DOHH2 (cell line): ENCODE measurements around the gene ATP13A2.

ENCODE experiments used
- H3F3A ChIP-seq: fragments of 200-600 bp; sonication (generic), shearing (Covaris generic); 2 replicates; pipeline ENCODE4 v1.6.0; 2016; ENCODE audit warnings: antibody characterized with exemption, mild to moderate bottlenecking; ENCODE audit not compliant: control insufficient read depth, insufficient read depth
- H3K27ac ChIP-seq: fragments of 200-600 bp; sonication (generic); 2 replicates; pipeline ENCODE4 v1.5.1; 2014; ENCODE audit warnings: low read depth, mild to moderate bottlenecking, low read length, moderate library complexity
- H3K27me3 ChIP-seq: fragments of 200-600 bp; sonication (generic); 2 replicates; pipeline ENCODE4 v1.6.1; 2014; ENCODE audit warnings: mild to moderate bottlenecking, low read length, mixed read lengths; ENCODE audit not compliant: control insufficient read depth
- H3K36me3 ChIP-seq: fragments of 200-600 bp; sonication (generic); 2 replicates; pipeline ENCODE4 v1.6.1; 2014; ENCODE audit warnings: mild to moderate bottlenecking, low read length, moderate library complexity, mixed read lengths; ENCODE audit not compliant: control insufficient read depth
- H3K4me1 ChIP-seq: fragments of 200-600 bp; sonication (generic); 2 replicates; pipeline ENCODE4 v1.6.1; 2014; ENCODE audit warnings: mild to moderate bottlenecking, low read length, mixed read lengths; ENCODE audit not compliant: control insufficient read depth
- H3K4me2 ChIP-seq: fragments of 200-600 bp; sonication (generic); 2 replicates; pipeline ENCODE4 v1.6.0; 2014; ENCODE audit warnings: mild to moderate bottlenecking, low read length, moderate library complexity
- H3K4me3 ChIP-seq: fragments of 200-600 bp; sonication (generic); 2 replicates; pipeline ENCODE4 v1.5.1; 2014; ENCODE audit warnings: mild to moderate bottlenecking, low read length, mixed read lengths
- H3K79me2 ChIP-seq: fragments of 200-600 bp; sonication (generic); 2 replicates; pipeline ENCODE4 v1.6.1; 2014; ENCODE audit warnings: mild to moderate bottlenecking, low read length, mixed read lengths; ENCODE audit not compliant: control insufficient read depth
- H3K9me2 ChIP-seq: fragments of 200-600 bp; sonication (generic); replicated peaks from 2 replicates; pipeline ENCODE4 v1.6.1; 2014; ENCODE audit warnings: mild to moderate bottlenecking, low read length, mixed read lengths; ENCODE audit not compliant: control insufficient read depth
- H3K9me3 ChIP-seq: fragments of 200-600 bp; sonication (generic); 2 replicates; pipeline ENCODE4 v1.6.1; 2014; ENCODE audit warnings: antibody characterized with exemption, low read length, mixed read lengths; ENCODE audit not compliant: control insufficient read depth, insufficient read depth
- H4K20me1 ChIP-seq: fragments of 200-600 bp; sonication (generic); 2 replicates; pipeline ENCODE4 v1.6.0; 2014; ENCODE audit warnings: low read depth, mild to moderate bottlenecking, antibody characterized with exemption, low read length, moderate library complexity; ENCODE audit not compliant: control insufficient read depth, insufficient read depth
- CTCF ChIP-seq: fragments of 200-600 bp; sonication (generic); IDR thresholded peaks from one replicate; pipeline ENCODE4 v1.5.1; 2014; ENCODE audit warnings: antibody characterized with exemption, mild to moderate bottlenecking, low read depth, low read length; ENCODE audit not compliant: poor library complexity, severe bottlenecking
- EZH2phosphoT487 ChIP-seq: fragments of 200-600 bp; sonication (generic); IDR thresholded peaks from 2 replicates; pipeline ENCODE4 v1.6.1; 2017; ENCODE audit warnings: borderline replicate concordance, mild to moderate bottlenecking, antibody characterized with exemption, low read length, moderate library complexity, mixed read lengths

The ATP13A2 gene

GRCh38 chr1:17052038-17052437 lies 40.3 kb upstream of the ATP13A2 start:
- TF ChIP-seq EZH2phosphoT487 = no peak
- no peak for TF ChIP-seq CTCF
- Histone ChIP-seq H3K4me1 (peaks cover 12% of the 10 kb centered on the region), H3K27me3 (no peaks in the 10 kb centered on the region), H3K27ac (no peak overlapping the region), H3K9me3 (no peaks in the 10 kb centered on the region), H3K79me2 (peaks cover 64% of the 10 kb centered on the region), H3K9me2 (no peaks in the 10 kb centered on the region), H3K4me3 (peak overlapping the region; percentile 94; the same call in 1 of the 2 replicates), H3K4me2 (peak overlapping the region; percentile 68), H3F3A (no peaks in the 10 kb centered on the region; the same call in 1 of the 2 replicates), H4K20me1 (peaks cover 6% of the 10 kb centered on the region; the same call in 1 of the 2 replicates), H3K36me3 (peaks cover 30% of the 10 kb centered on the region)

DNA sequence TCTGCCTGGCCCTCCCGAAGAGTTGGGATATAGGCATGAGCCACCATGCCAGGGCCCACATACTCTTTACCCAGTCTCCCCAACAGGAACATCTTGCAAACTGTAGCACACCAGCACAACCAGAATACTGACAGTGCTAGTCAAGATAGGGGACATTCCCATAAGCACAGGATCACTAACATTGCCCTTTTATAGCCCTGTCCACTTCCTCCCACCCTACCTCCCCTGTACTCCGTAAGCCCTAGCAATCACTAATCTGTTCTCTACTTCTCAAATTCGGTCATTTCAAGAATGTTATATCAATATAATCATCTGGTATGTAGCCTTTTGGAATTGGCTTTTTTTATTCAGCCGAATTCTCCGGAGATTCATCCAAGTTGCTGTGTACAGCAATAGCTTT lies 36.2 kb upstream of the ATP13A2 start:
- Histone ChIP-seq H3K4me2 (no peak overlapping the region), H3F3A (peaks cover 3% of the 10 kb centered on the region; the same call in 1 of the 2 replicates), H4K20me1 (peaks cover 6% of the 10 kb centered on the region; the same call in 1 of the 2 replicates), H3K27ac (no peak overlapping the region), H3K27me3 (no peaks in the 10 kb centered on the region), H3K4me1 (peaks cover 21% of the 10 kb centered on the region), H3K4me3 (no peak overlapping the region), H3K9me2 (no peaks in the 10 kb centered on the region), H3K9me3 (no peaks in the 10 kb centered on the region), H3K36me3 (peaks cover 58% of the 10 kb centered on the region), H3K79me2 (peaks cover 77% of the 10 kb centered on the region)
- TF ChIP-seq EZH2phosphoT487 = no peak
- TF ChIP-seq CTCF = no peak

- H3K4me1 ChIP-seq = peaks cover 11% of the 10 kb centered on the region
- H3K9me2 ChIP-seq = no peaks in the 10 kb centered on the region
- TF ChIP-seq CTCF (no peak), EZH2phosphoT487 (no peak)
- peak overlapping the region; percentile 71 for H3K4me2 ChIP-seq
- no peaks in the 10 kb centered on the region for H3K9me3 ChIP-seq
- no peaks in the 10 kb centered on the region for H4K20me1 ChIP-seq
- peaks cover 61% of the 10 kb centered on the region for H3K79me2 ChIP-seq
- H3K27ac ChIP-seq = no peak overlapping the region
- H3K27me3 ChIP-seq = no peaks in the 10 kb centered on the region
- H3K4me3 ChIP-seq = no peak overlapping the region
- peaks cover 3% of the 10 kb centered on the region; the same call in 1 of the 2 replicates for H3F3A ChIP-seq
- peaks cover 57% of the 10 kb centered on the region for H3K36me3 ChIP-seq
These were observed 34.6 kb upstream of the ATP13A2 start for GRCh38 chr1:17046334-17046657.
